Fibroblast of peridontal ligament (primary cell): ENCODE measurements around the gene ATP6V0B.

Experiments
- DNase-seq: peaks from one replicate; pipeline ENCODE4 v3.0.0-alpha.2; 2010; ENCODE audit errors: extremely low read depth

Gene ATP6V0B

GRCh38 chr1:43984855-43985254 lies 10.1 kb downstream of the ATP6V0B start:
- DNase-seq, result no peak

- DNase-seq, result no peak
These were observed 11.3 kb downstream of the ATP6V0B start for GRCh38 chr1:43985984-43986595.

- DNase-seq, result no peak
These were observed 12.0 kb downstream of the ATP6V0B start for GRCh38 chr1:43986712-43987111.

GRCh38 chr1:43987159-43987902 lies 12.6 kb downstream of the ATP6V0B start:
- DNase-seq, result no peak

GRCh38 chr1:43990271-43991199 lies 15.8 kb downstream of the ATP6V0B start:
- DNase-seq, result no peak

- no peak for DNase-seq
These were observed 16.4 kb downstream of the ATP6V0B start for GRCh38 chr1:43991200-43991475.

- DNase-seq, result peak; percentile 76
These were observed 16.9 kb downstream of the ATP6V0B start, which contains the start of gene CCDC24 for GRCh38 chr1:43991476-43992231. Gene CCDC24 (plus strand): TSS chr1:43991599. CDS start chr1:43991879, 280 bp downstream.

GRCh38 chr1:43992232-43992995 lies 17.7 kb downstream of the ATP6V0B start:
- DNase-seq, result no peak

GRCh38 chr1:43993206-43993914 lies 18.6 kb downstream of the ATP6V0B start:
- DNase-seq, result no peak

GRCh38 chr1:43994071-43994470 lies 19.3 kb downstream of the ATP6V0B start:
- DNase-seq, result no peak

GRCh38 chr1:43994794-43995790 lies 20.3 kb downstream of the ATP6V0B start:
- no peak for DNase-seq

GRCh38 chr1:43995984-43996732 lies 21.4 kb downstream of the ATP6V0B start:
- no peak for DNase-seq

GRCh38 chr1:43996733-43997115 lies 22.0 kb downstream of the ATP6V0B start:
- no peak for DNase-seq

GRCh38 chr1:43997295-43997999 lies 22.7 kb downstream of the ATP6V0B start:
- DNase-seq, result no peak

GRCh38 chr1:43998000-43998378 lies 23.2 kb downstream of the ATP6V0B start:
- DNase-seq, result no peak

GRCh38 chr1:43999455-43999854 lies 24.7 kb downstream of the ATP6V0B start:
- DNase-seq, result no peak

GRCh38 chr1:44000122-44000665 lies 25.4 kb downstream of the ATP6V0B start:
- no peak for DNase-seq

GRCh38 chr1:44002165-44002564 lies 27.4 kb downstream of the ATP6V0B start:
- DNase-seq, result no peak
